Astrocyte (in vitro differentiated cells and primary cell): Measurements from ENCODE around the gene SCAMP1.

ENCODE experiments used
- CTCF ChIP-seq: IDR thresholded peaks from 2 replicates; pipeline ENCODE4 v1.5.1; 2011; ENCODE audit warnings: low read depth, mild to moderate bottlenecking, inconsistent platforms, low read length, moderate library complexity; ENCODE audit not compliant: insufficient read depth
- EZH2 ChIP-seq: IDR thresholded peaks from 2 replicates; pipeline ENCODE4 v1.6.1; 2012; ENCODE audit warnings: mild to moderate bottlenecking, low read length, inconsistent platforms; ENCODE audit not compliant: insufficient read depth

GRCh38 chr5:78341440-78341839 lies 19.0 kb upstream of the SCAMP1 start:
- TF ChIP-seq CTCF (no peak), EZH2 (no peak)
